KG1 (cell line): ENCODE measurements around the gene KRTAP5-8.
"Not testable (repeated sequence)": the region's sequence is repeated elsewhere in the genome, so short reads cannot be mapped to it uniquely, and the experiment has no call there.

Experiments
- DNase-seq: peaks from one replicate; lab custom pipeline; 2025; lab: John Stamatoyannopoulos, UW

The KRTAP5-8 gene

GRCh38 chr11:71544525-71545214 is 6.8 kb downstream of the KRTAP5-8 start:
- DNase-seq, result no peak

- no peak for DNase-seq
These were observed 7.7 kb downstream of the KRTAP5-8 start for GRCh38 chr11:71545405-71545966.

DNA sequence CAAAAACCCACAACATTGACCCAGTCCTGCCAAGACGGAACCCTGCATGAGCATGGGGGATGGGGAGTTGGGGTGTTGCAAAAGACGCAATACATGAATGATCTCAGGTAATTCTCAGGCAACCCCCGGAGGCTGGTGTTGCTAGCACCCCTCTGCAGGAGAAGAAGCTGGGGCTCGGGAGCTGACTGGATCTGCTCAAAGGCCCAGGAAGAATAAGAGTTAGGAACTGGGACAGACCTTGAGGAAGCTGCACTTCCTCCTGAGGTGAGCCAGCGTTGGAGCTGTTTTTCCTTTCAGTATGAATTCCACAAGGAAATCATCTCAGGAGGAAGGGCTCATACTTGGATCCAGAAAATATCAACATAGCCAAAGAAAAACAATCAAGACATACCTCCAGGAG is 10.3 kb downstream of the KRTAP5-8 start, which contains the start of gene KRTAP5-9:
TSS of gene KRTAP5-9 (plus strand) at position 301 of the 400 bp plus-strand sequence. CDS start 238 bp downstream, outside the sequence.
- no peak for DNase-seq

- DNase-seq, result no peak
These were observed 10.9 kb downstream of the KRTAP5-8 start for GRCh38 chr11:71548716-71549151.

GRCh38 chr11:71551711-71552110 is 13.9 kb downstream of the KRTAP5-8 start:
- DNase-seq, result no peak

- DNase-seq, result no peak
These were observed 17.2 kb downstream of the KRTAP5-8 start for GRCh38 chr11:71554996-71555395.

GRCh38 chr11:71555508-71555907 is 17.7 kb downstream of the KRTAP5-8 start:
- no peak for DNase-seq

DNA sequence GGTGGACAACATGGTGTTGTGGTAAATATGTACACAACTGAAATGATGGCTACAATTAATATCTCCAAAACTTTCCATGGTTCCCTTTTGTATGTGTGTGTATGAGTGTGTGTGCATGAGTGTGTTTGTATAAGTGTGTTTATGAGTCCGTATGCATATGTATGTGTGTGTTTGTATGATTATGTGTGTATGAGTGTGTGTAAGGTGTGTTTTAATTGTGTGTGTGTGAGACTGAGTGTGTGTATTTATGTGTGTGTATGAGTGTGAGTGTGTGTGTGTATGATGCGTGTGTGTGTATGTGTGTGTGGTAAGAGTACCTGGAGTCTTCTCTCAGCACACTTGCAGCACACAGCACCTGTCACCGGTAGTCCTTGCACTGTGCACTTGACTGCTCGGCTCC is 18.2 kb downstream of the KRTAP5-8 start:
- no peak for DNase-seq

DNA sequence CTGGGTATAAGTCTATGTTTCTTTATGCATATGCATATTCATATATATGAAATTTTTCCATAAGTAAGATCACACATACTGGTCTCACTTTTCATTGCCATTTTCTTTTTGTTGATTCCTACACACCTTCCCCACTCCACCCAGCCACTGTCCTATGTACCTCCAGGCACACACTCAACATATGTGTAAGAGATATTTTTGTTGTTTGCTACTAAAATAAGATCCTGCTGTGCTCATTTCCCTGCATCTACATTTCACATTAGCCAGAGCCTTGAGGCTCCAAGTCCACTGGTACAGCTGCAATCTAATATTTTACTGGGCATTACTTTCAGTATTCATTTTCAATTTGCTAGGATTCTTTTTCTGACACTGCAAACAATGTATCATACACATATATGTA is 19.4 kb downstream of the KRTAP5-8 start:
- no peak for DNase-seq

- DNase-seq, result no peak
These were observed 21.2 kb downstream of the KRTAP5-8 start for GRCh38 chr11:71558996-71559395.

DNA sequence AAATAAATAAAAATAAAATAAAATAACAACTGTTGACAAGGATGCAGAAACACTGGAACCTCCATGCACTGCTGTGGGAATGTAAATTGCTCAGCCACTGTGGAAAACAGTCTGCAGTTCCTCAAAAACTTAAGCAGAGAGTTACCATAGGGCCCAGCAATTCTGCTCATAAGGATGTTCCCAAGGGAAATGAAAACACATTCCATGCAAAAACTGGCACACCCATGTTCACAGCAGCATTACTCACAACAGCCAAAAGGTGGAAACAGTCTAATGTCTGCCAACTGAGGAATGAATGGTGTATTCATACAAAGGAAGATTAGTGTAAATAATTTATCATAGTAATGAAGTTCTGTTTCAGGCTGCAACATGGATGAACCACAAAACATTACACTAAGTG is 24.3 kb downstream of the KRTAP5-8 start:
- DNase-seq, result no peak

DNA sequence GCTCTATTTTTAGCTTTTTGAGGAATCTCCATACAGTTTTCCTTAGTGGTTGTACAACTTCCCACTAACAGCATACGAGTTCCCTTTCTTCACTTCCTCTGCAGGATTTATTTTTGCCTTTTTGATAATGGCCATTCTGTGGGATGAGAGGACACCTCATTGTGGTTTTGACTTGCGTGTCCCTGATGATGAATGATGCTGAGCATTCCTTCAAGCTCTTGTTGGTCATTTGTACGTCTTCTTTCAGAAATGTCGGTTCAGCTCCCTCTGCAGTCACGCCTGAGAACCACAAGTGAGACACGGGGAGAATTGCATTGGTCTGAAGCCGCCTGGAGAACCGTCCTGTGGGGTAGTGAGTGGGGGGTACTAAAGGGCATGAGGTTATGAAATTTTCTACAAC is 25.6 kb downstream of the KRTAP5-8 start:
- peak; percentile 22 for DNase-seq

GRCh38 chr11:71564430-71564829 is 26.6 kb downstream of the KRTAP5-8 start:
- DNase-seq, result no peak

- no peak for DNase-seq
These were observed 27.4 kb downstream of the KRTAP5-8 start, which contains the start of gene KRTAP5-10 for GRCh38 chr11:71565263-71565662. TSS of gene KRTAP5-10 (plus strand) at chr11:71565563. CDS start at chr11:71565588, 25 bp downstream.

DNA sequence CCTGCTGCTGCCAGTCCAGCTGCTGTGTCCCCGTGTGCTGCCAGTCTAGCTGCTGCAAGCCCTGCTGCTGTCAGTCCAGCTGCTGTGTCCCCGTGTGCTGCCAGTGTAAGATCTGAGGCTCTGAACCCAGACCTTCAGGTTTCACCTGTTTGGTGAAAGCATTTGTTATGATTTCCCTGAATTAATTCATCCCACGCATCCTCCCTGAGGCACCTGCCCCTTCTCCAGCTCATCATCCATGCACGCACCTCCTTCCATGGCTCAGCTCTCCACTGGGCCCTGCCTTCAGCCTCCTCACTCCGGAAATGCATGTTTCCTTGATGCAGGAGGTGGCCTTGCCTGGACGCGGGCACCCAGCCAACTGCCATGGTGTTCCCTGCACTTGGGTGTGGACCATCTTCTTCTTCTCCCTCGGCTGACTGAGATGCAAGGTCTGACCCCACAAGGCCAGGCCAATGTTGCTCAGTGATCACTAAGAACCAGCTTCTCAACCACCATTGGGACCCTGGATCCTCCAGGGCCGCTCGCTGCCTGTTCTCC is 28.3 kb downstream of the KRTAP5-8 start:
- DNase-seq, result no peak

GRCh38 chr11:71566626-71567599 is 29.1 kb downstream of the KRTAP5-8 start:
- not testable (repeated sequence) for DNase-seq

DNA sequence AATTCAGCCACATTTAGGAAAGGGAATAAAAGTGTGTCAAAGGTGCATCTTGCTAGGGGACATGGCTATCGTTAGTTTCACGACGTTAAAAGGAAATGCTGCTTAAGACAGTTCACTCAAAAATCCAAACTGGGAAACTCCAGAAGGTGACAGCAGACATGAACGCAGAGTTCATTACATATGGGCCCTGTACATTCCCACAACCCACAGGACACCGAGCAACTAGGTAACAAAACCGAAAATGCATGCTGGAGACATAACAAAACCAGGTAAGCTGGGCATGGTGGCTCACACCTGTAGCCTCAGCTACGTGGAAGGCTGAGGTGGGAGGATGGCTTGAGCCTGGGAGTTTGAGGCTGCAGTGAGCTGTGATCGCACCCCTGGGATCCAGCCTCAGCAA is 29.8 kb downstream of the KRTAP5-8 start:
- not testable (repeated sequence) for DNase-seq

DNA sequence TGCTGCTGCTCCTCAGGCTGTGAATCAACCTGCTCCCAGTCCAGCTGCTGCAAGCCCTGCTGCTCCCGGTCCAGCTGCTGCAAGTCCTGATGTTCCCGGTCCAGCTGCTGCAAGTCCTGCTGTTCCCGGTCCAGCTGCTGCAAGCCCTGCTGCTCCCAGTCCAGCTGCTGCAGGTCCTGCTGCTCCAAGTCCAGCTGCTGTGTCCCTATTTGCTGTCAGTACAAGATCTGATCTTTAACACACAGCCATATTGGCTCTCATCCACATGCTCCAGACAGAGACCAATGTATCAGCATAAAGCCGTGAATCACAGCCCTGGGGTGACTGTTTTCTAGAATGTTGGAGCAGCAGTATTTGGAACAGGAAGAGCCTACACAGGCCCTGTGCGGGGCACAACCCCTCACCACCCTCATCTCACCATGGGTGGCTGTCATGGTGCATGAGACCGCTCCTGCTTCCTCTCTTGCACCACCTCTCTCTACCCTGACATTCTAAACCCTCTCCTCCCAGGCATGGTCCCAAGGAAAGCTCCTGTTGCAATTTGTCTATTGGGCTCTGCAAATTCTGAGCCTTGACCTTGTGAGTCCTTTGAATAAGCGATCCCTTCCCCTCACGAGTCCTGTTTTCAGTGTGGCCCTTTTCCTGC is 31.0 kb downstream of the KRTAP5-8 start:
- no peak for DNase-seq

DNA sequence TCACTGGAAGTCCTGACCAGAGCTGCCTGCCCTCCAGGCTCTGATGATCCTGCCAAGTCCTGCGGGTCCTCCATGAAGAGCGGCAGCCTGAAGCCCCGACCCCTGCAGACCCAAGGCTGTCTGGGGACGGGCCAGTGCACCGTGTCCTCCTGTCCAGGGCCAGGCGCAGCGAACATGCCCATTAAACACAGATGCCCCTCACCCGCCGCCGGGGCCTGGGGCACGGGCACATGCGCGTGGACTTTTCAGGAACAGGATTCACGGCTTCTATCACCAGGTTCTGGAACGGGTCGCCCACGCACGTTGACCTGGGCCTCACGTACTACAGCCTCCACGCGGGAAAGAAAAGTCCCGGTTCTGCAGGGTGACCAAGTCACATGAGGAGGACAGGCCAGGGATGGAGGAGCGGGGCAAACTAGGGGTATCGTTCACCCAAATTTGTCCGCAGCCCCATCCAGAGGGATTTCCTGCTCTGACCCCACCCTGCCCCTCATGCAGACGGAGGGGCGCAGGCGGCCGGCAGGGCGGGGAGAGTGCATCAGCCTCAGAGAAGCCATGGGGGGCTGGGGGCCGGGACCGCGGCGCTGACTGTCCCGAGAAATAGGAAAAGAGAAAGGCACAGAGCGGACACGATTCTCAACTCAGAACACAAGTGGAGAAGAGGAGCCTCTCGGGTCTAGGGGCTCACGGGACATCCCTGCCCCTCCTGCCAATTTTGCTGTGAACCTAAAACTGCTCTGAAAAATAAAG is 33.5 kb downstream of the KRTAP5-8 start:
- DNase-seq, result not testable (repeated sequence)

DNA sequence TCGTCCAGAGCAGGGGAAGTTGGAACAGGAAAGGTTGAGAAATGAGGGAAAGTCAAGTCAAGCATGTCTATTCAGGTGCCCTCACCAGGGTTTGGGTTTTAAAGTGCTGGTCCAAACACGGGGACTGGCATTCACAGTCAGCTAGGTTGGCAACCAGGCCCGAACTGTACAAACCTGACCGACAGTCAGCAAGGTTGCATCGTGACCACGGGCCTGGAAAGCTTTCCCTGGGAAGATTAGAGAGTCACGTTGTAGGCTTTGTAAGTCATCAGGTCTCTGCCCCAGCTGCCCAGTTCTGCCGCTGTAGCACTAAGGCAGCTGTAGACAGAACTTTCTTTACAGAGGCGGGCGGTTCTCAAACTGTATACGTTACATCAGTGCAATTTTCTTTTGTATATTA is 35.0 kb downstream of the KRTAP5-8 start:
- no peak for DNase-seq

GRCh38 chr11:71574418-71574817 is 36.6 kb downstream of the KRTAP5-8 start:
- DNase-seq, result no peak
